ENCODE measurements around the gene POLD3.

- TF ChIP-seq CTCF (IDR thresholded peaks at IDR 0.05) (no peak), POLR2A (IDR thresholded peaks at IDR 0.05) (no peak)
Measured at GRCh38 chr11:74602637-74603556, 10.5 kb downstream of the POLD3 start.

All from heart left ventricle (tissue), 13 donors.